Esophagus muscularis mucosa (tissue), 4 donors: ENCODE measurements around the gene MASTL.

ENCODE experiments used
- EP300 ChIP-seq: sonication (generic); formaldehyde crosslinking; IDR thresholded peaks from one replicate; pipeline ENCODE4 v1.6.1; 2017; ENCODE audit warnings: antibody characterized with exemption
- POLR2A ChIP-seq: fragments of 450-650 bp; IDR thresholded peaks from one replicate; pipeline ENCODE4 v1.6.1; 2017; ENCODE audit warnings: antibody characterized with exemption, moderate library complexity, mild to moderate bottlenecking, low read depth
- POLR2AphosphoS5 ChIP-seq, 2 donors: sonication (generic); formaldehyde crosslinking; IDR thresholded peaks; one replicate each; pipeline ENCODE4 v1.6.1; 2017; ENCODE audit warnings: antibody characterized with exemption in 2 of 2
- TF ChIP-seq, protein P1 (sequence below), 3 experiments: fragments of 200-600 bp in 2 of 3; fragments of 450-650 bp in 1 of 3; sonication (generic) in 2 of 3; IDR thresholded peaks; one replicate each; pipeline ENCODE4 v1.5.1; 2017 to 2019; ENCODE audit warnings: antibody characterized with exemption in 3 of 3, mild to moderate bottlenecking in 2 of 3, moderate library complexity in 1 of 3

DNA sequence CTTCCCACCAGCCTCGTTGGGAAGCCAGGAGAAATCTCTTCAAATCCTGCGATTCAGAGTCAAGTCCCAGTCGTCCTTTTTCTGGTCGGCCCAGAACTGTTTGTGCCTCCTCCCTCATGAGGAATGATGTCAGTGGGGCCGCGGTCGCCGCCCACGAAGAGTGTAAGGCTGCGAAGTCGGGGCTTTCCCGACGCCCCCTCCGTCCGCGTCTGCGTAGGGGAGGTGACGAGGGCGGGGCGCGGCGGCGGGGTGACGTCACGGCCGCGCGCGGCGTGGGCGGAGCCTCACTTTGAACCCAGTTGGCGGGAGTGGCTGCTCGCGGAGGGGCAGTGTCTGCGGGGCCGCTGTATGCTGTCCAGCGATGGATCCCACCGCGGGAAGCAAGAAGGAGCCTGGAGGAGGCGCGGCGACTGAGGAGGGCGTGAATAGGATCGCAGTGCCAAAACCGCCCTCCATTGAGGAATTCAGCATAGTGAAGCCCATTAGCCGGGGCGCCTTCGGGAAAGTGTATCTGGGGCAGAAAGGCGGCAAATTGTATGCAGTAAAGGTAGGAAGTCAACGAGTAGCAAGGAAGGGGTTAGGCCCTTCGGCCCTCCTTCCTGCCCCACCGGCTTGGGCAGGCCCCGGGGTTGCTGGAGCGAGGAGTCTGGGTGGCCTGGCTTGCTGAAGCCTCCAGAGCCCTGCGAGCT, at the start of gene MASTL:
- TF ChIP-seq POLR2AphosphoS5 (IDR thresholded peaks at IDR 0.05), result peak; percentile 99
- TF ChIP-seq, protein P1, sequence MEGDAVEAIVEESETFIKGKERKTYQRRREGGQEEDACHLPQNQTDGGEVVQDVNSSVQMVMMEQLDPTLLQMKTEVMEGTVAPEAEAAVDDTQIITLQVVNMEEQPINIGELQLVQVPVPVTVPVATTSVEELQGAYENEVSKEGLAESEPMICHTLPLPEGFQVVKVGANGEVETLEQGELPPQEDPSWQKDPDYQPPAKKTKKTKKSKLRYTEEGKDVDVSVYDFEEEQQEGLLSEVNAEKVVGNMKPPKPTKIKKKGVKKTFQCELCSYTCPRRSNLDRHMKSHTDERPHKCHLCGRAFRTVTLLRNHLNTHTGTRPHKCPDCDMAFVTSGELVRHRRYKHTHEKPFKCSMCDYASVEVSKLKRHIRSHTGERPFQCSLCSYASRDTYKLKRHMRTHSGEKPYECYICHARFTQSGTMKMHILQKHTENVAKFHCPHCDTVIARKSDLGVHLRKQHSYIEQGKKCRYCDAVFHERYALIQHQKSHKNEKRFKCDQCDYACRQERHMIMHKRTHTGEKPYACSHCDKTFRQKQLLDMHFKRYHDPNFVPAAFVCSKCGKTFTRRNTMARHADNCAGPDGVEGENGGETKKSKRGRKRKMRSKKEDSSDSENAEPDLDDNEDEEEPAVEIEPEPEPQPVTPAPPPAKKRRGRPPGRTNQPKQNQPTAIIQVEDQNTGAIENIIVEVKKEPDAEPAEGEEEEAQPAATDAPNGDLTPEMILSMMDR (IDR thresholded peaks at IDR 0.05), result peak in 1 of 3 experiments; percentile 14
- no peak for TF ChIP-seq EP300
- peak; percentile 87 for TF ChIP-seq POLR2A
